Measurements from ENCODE around the gene VWC2L. TPM values are rescaled to one million over a fixed set of nuclear protein-coding genes. Genes with fewer than 3 reads are reported as not detected.

The VWC2L gene
- total RNA-seq, 2 donors from 2014 or later, result not detected

DNA sequence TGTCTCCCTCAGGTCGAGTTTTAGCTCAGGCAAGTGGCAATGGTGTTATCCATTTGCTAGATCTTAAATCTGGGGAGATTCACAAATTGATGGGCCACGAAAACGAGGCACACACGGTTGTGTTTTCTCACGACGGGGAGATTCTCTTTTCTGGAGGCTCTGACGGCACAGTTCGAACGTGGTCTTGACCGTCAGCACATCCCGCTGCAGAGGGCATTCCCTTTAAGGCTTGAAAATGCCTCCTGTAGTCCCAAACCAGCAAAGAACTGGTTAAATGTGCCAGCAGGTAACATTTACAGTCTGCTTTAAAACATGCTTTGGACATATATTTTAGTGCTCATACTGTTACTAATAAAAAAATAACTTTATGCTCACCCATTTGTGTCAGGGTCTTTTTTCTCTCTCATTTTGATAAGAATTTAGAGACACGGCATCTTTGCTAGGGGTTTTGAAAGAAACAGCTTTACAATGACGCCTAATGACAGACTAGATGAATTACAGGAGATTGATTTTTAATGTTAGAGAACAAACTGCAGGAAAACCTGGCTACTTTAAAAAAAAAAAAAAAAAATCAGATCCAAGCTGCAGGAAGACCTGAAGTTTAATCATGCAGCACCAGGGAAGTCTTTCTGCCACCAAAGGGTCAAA, 602 bp upstream of the VWC2L start:
- no peaks in the 10 kb centered on the region for H3K9me3 Mint-ChIP-seq
- H3K27me3 Mint-ChIP-seq, result peaks cover 5% of the 10 kb centered on the region
- no peaks in the 10 kb centered on the region for H3K4me1 Mint-ChIP-seq
- H3K4me3 Mint-ChIP-seq, result no peak overlapping the region
- H3K36me3 Mint-ChIP-seq (ENCODE audit: low read depth), result no peaks in the 10 kb centered on the region
- no peak for ATAC-seq (replicated peaks)
- no peak overlapping the region for H3K27ac Mint-ChIP-seq

DNA sequence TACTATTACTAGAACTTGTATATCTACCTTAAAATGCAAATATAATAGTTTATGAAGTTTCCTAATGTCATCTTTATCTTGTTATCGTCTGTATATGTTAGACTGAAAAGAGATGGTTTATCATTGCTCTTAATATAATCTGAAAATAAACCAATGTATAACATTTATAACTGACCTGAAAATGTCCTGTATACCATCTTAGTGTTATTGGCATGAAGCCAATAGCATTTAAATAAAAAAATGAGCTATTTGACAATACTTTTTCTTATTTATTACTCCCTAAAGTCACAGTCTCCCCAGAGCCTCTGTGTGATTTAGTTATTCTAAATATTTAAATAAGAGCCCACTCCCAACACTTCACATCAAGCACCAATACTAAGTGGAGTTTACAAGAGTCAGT, 1.8 kb downstream of the VWC2L start:
- Mint-ChIP-seq H3K4me1 (no peaks in the 10 kb centered on the region), H3K4me3 (no peak overlapping the region), H3K9me3 (no peaks in the 10 kb centered on the region), H3K36me3 (ENCODE audit: low read depth) (no peaks in the 10 kb centered on the region), H3K27me3 (peaks cover 5% of the 10 kb centered on the region), H3K27ac (no peak overlapping the region)
- ATAC-seq (replicated peaks), result no peak

DNA sequence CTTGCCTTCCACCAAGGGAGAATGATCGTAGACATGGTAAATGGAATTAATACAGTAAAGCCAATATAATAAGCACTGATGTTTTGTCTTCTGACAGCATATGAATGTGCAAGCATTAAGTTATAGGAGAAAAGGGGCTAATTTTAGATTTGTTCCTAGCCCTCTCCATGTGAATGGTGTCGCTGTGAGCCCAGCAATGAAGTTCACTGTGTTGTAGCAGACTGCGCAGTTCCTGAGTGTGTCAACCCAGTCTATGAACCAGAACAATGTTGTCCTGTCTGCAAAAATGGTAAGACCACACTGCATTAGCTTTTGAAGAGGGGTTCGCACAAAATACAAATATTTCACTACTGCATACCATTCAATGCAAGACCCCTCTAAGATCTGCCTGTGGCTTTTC, 25.6 kb downstream of the VWC2L start:
- Mint-ChIP-seq H3K27me3 (no peaks in the 10 kb centered on the region), H3K9me3 (no peaks in the 10 kb centered on the region), H3K4me1 (no peaks in the 10 kb centered on the region), H3K36me3 (ENCODE audit: low read depth) (no peaks in the 10 kb centered on the region), H3K27ac (no peak overlapping the region), H3K4me3 (no peak overlapping the region)
- no peak for ATAC-seq (replicated peaks)

DNA sequence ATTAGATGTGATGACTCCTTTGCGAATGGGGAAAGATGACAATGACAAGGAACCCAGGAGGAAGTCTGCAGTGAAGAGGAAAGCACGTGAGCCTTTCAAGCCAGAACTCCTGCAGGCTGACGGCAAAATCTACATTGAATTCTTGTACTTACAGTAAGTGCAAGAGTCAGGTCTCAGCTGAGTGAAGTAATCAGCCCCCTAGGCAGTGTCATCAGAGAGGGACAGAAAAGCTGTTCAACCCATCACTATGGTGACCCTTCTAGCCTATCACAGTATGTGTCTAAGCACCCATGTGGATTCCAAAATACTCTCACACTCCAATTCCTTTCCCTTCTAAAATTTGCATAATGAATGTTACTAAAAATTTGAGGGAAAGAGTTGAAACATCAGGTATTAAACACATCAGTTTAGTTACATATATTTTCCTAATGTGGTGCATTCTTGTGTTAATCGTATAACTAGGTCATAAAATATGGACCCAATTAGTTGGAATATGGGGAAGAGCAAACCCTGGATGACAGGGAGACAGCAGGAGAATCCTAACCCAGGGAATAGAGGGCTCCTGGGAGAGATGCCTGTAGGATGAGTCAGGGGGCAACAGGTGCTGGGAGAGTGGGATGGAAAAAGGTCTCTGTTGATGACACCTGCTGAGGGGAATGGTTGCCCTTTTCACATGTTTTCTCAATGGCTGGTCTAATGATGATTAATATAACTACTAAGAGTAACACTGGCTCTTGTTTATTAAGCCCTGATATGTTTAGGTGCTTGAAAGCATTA, 39.5 kb downstream of the VWC2L start:
- Mint-ChIP-seq H3K36me3 (ENCODE audit: low read depth) (no peaks in the 10 kb centered on the region), H3K4me3 (no peak overlapping the region), H3K4me1 (no peaks in the 10 kb centered on the region), H3K27ac (no peak overlapping the region), H3K9me3 (peaks cover 5% of the 10 kb centered on the region), H3K27me3 (no peaks in the 10 kb centered on the region)
- ATAC-seq (replicated peaks), result no peak

DNA sequence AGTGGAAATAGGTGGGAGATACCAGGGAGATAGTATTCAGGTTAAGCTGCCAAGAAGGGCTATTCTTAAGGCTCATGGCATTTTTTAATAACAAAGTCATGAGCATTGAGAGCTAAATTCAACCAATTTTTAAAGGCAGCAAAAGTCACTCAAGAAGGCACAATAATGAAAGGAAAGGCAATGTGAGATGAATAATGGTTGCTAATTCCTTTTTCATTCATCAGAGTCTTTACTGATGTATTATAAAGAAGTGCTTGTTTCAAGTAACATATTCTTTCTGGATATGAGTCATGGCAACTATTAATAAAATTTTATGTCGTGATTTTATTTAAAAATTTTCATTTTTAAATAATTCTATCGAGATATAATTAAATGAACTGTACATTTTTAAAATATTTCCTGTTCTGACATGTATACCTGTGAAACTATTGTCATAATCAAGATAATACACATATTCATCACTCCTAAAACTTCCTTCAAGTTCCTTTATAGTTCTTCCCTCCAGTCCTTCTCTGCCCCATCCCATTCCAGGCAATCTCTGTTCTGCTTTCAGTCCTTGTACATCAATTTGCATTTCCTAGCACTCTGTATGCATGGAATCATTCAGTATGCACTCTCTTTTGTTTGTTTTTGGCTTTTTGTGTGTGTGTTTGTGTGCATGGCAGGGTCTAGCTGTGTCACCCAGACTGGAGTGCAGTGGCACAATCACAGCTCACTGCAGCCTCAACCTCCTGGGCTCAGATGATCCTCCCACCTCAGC, 40.8 kb downstream of the VWC2L start:
- Mint-ChIP-seq H3K36me3 (ENCODE audit: low read depth) (no peaks in the 10 kb centered on the region), H3K4me3 (no peak overlapping the region), H3K27ac (no peak overlapping the region), H3K4me1 (no peaks in the 10 kb centered on the region), H3K9me3 (peaks cover 5% of the 10 kb centered on the region), H3K27me3 (no peaks in the 10 kb centered on the region)
- ATAC-seq (replicated peaks), result no peak

DNA sequence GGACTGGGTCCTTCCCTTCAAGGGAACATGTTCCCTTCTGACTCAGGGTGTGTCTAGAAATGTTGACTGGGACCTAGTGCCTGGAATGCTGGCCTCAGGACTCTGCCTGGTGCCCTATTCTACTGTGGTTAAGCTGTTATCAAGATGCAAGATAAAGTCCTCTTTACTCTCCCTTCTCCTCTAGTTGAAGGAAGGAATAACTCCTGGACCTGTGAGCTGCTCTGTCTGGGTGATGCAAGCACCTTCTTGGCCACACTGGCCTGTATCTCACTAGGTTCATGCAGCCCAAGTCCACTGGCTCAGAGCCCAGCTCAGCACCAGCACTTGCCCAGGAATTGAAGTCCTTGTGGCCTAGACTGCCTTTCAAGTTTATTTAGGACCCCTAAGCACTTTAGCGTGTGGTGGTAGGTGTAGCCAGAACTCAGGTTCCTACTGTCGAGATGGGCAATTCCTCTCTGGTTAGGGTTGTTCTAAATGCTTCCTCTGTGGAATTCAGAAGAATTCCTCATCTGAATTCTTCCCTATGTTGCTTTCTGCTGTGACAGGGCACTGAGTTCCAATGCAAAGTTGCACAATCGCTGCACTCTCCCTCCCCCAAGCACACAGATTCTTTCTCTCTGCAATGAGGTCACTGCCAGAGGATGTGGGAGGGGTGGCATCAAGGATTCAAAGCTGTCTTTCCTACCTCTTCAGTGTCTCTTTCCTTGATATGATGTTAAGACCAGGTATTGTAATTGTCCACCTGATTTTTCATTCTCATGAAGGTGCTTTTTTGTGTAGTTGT, 54.7 kb downstream of the VWC2L start:
- Mint-ChIP-seq H3K27me3 (peaks cover 7% of the 10 kb centered on the region), H3K4me1 (no peaks in the 10 kb centered on the region), H3K4me3 (no peak overlapping the region), H3K27ac (no peak overlapping the region), H3K36me3 (ENCODE audit: low read depth) (no peaks in the 10 kb centered on the region), H3K9me3 (peaks cover 7% of the 10 kb centered on the region)
- no peak for ATAC-seq (replicated peaks)

DNA sequence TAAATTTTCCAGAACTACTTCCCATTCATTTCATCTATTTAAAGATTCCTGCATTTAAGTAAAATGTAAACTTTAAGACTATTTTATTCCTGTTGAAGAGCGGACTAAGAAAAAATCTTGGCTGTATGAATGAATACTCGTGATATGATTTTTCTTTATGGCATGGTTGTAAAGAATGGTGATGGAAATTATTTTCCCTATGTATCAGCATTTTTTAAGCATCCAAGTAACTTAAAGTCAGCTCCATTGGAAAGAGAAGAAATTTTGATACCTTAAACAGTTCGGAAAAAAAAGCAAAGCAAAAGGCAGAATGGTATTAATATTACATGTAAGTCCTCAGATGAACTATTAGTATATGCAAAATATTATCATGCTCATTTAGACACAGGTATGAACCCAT, 58.9 kb downstream of the VWC2L start:
- Mint-ChIP-seq H3K4me3 (no peak overlapping the region), H3K4me1 (no peaks in the 10 kb centered on the region), H3K27me3 (peaks cover 3% of the 10 kb centered on the region), H3K27ac (no peak overlapping the region), H3K9me3 (no peaks in the 10 kb centered on the region), H3K36me3 (ENCODE audit: low read depth) (no peaks in the 10 kb centered on the region)
- no peak for ATAC-seq (replicated peaks)

DNA sequence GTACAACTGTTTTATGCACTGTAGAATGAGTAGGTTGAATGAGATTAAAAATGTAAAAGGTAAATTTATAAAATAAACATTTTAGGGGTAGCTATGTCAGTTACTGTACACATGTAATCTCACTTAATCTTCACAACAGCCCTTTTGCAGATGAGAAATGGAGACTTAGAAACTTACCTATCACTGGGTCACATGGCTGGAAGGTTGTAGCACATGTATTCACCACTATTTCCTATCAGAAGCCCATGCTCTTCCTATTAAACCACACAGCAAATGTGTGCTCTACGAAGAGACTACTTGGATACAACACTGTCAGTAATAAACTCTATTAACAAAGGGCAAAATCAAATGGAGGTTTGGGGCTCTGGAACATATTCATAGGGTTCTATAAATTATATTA, 60.5 kb downstream of the VWC2L start:
- H3K36me3 Mint-ChIP-seq (ENCODE audit: low read depth), result no peaks in the 10 kb centered on the region
- ATAC-seq (replicated peaks), result no peak
- H3K27me3 Mint-ChIP-seq, result peaks cover 3% of the 10 kb centered on the region
- H3K27ac Mint-ChIP-seq, result no peak overlapping the region
- H3K9me3 Mint-ChIP-seq, result no peaks in the 10 kb centered on the region
- no peaks in the 10 kb centered on the region for H3K4me1 Mint-ChIP-seq
- no peak overlapping the region for H3K4me3 Mint-ChIP-seq

DNA sequence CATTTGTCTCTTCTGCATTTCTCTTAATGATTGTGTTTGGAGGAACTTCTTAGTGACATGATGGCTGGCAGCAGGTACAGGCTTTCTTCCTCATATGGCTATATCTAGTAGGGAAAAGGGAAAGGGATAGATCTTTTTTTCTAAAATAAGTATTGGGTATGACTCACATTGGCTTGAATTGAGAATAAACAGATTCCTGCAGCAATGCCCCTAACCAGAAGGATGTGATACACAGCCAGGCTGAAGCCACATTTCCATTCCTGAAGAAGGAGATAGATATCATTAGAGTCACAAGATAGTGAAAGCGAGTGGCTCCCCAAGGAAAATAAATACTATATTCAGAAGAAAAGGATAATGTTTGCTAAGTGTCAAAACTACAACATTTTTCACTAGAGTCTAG, 61.1 kb downstream of the VWC2L start:
- no peaks in the 10 kb centered on the region for H3K9me3 Mint-ChIP-seq
- no peak for ATAC-seq (replicated peaks)
- peaks cover 3% of the 10 kb centered on the region for H3K27me3 Mint-ChIP-seq
- no peaks in the 10 kb centered on the region for H3K4me1 Mint-ChIP-seq
- no peak overlapping the region for H3K4me3 Mint-ChIP-seq
- no peak overlapping the region for H3K27ac Mint-ChIP-seq
- H3K36me3 Mint-ChIP-seq (ENCODE audit: low read depth), result no peaks in the 10 kb centered on the region

DNA sequence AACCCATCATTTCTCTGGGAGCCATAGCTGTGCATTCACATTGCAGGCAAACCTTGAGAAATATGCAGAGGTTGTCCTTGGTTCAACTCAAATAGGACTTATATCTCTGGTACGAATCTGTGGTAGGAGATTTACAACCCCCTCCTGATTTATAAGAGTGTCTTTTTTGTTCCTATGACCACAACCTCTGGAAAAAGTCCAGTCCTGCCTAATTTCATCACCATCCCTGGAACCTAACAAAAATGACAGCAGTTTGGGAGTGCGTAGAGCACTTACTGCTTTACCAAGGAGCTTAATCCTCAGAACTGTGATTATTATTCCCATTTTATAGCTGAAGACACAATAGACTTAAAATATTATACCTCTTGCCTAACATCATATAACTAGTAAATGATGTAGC, 66.5 kb downstream of the VWC2L start:
- no peak overlapping the region for H3K27ac Mint-ChIP-seq
- H3K4me3 Mint-ChIP-seq, result no peak overlapping the region

DNA sequence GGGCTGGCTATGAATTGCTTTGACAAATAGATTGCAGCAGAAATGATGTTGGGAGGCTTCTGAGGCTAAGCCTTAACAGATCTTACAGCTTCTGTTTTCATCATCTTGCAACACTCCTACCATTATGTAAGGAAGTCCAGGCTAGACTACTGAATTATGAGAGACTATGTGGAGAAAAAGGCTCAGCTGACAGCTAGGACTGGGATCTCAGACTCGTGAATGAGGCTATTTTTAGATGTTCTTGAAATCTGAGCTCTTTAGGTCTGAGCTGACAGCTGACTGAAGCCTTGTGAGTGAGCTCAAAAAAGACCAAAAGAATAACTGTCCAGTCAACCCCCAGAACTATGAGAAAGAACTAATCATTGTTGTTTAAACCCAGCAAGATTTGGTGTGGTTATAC, 70.3 kb downstream of the VWC2L start:
- no peaks in the 10 kb centered on the region for H3K4me1 Mint-ChIP-seq
- no peak overlapping the region for H3K27ac Mint-ChIP-seq
- H3K36me3 Mint-ChIP-seq (ENCODE audit: low read depth), result no peaks in the 10 kb centered on the region
- H3K27me3 Mint-ChIP-seq, result peaks cover 6% of the 10 kb centered on the region
- no peak for ATAC-seq (replicated peaks)
- peaks cover 4% of the 10 kb centered on the region for H3K9me3 Mint-ChIP-seq
- H3K4me3 Mint-ChIP-seq, result no peak overlapping the region

More for the DNA sequence above, 66.5 kb downstream of the VWC2L start:
- ATAC-seq (replicated peaks), result no peak
- peaks cover 4% of the 10 kb centered on the region for H3K9me3 Mint-ChIP-seq
- H3K4me1 Mint-ChIP-seq, result no peaks in the 10 kb centered on the region
- H3K36me3 Mint-ChIP-seq (ENCODE audit: low read depth), result no peaks in the 10 kb centered on the region
- peaks cover 6% of the 10 kb centered on the region for H3K27me3 Mint-ChIP-seq

DNA sequence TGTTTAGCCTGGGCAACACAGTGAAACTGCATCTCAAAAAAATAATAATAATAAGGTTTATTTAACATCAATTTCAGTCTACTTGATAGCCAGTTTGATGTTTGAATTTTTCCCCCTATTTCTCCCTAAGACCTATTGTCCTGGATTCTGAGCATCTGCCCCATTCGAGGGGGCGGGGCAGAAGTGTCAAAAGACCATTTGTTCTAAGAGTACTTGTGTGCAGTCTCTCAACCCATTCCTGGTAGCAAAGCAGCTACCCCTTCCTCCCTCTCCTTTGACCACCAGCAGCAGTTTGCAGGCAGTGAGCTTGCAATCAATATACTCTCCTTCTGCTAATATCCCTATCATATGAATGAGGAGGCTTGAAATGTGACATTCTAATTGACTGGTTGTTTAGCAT, 71.9 kb downstream of the VWC2L start:
- Mint-ChIP-seq H3K9me3 (peaks cover 4% of the 10 kb centered on the region), H3K27me3 (peaks cover 6% of the 10 kb centered on the region), H3K27ac (no peak overlapping the region), H3K36me3 (ENCODE audit: low read depth) (no peaks in the 10 kb centered on the region), H3K4me1 (no peaks in the 10 kb centered on the region), H3K4me3 (no peak overlapping the region)
- no peak for ATAC-seq (replicated peaks)

DNA sequence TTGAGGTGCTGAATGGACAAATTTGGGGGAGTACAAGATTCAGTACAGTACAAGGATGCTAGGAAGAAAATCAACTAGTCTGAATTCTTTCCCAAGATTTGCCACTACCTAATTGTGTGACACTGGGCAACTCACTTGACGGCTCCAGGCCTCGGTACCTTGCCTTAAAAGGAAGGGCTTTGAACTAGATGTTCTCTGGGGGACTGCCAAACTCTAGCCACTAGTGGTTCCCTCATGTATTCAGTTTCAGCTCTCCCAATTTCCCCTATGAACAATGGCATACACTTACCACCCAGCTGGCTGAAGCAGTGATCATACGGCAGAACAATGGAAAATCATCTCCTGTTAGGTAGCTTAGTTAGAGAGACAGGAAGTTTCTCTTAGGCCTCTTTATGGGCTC, 73.4 kb downstream of the VWC2L start:
- ATAC-seq (replicated peaks), result no peak
- Mint-ChIP-seq H3K27ac (no peak overlapping the region), H3K27me3 (no peaks in the 10 kb centered on the region), H3K36me3 (ENCODE audit: low read depth) (no peaks in the 10 kb centered on the region), H3K4me1 (no peaks in the 10 kb centered on the region), H3K4me3 (no peak overlapping the region), H3K9me3 (no peaks in the 10 kb centered on the region)

DNA sequence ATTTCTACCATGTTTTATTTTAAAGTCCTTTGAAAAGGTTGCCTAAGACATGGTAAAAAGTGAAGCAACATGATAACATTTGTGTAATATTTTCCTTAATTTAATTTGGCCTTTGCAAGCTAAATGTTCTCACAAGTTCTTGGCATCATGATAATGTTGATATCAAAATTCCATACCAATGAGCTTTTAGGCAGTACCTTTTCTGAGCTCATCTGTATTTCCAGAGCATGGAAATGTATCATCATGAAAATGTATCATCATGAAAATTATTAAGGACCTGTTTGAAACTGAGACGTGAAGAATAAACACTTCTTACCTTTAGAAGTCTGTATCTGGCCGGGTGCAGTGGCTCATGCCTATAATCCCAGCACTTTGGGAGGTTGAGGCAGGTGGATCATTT, 73.8 kb downstream of the VWC2L start:
- Mint-ChIP-seq H3K9me3 (no peaks in the 10 kb centered on the region), H3K27me3 (no peaks in the 10 kb centered on the region), H3K36me3 (ENCODE audit: low read depth) (no peaks in the 10 kb centered on the region), H3K27ac (no peak overlapping the region), H3K4me1 (no peaks in the 10 kb centered on the region), H3K4me3 (no peak overlapping the region)
- no peak for ATAC-seq (replicated peaks)

All from activated T-helper 17 cell treated with anti-CD3 and anti-CD28 coated beads, Interleukin-2, amount 50 U/mL, for 72 hours (primary cell).